ENCODE data around the gene OTUD5.

GRCh38 chrX:48904180-48904579 is 53.2 kb downstream of the OTUD5 start:
- TF ChIP-seq E2F4 (CRISPR knock-in tag; IDR thresholded peaks at IDR 0.05; ENCODE audit: borderline replicate concordance, low read depth) (no peak), CTCF (IDR thresholded peaks at IDR 0.05) (no peak), ZNF232 (CRISPR knock-in tag; IDR thresholded peaks at IDR 0.05) (no peak), PRRX2 (CRISPR knock-in tag; IDR thresholded peaks at IDR 0.05) (no peak), ZNF263 (CRISPR knock-in tag; IDR thresholded peaks at IDR 0.05; ENCODE audit: low read depth) (no peak)
